ENCODE results near the gene TMEM140.

TMEM140 gene

DNA sequence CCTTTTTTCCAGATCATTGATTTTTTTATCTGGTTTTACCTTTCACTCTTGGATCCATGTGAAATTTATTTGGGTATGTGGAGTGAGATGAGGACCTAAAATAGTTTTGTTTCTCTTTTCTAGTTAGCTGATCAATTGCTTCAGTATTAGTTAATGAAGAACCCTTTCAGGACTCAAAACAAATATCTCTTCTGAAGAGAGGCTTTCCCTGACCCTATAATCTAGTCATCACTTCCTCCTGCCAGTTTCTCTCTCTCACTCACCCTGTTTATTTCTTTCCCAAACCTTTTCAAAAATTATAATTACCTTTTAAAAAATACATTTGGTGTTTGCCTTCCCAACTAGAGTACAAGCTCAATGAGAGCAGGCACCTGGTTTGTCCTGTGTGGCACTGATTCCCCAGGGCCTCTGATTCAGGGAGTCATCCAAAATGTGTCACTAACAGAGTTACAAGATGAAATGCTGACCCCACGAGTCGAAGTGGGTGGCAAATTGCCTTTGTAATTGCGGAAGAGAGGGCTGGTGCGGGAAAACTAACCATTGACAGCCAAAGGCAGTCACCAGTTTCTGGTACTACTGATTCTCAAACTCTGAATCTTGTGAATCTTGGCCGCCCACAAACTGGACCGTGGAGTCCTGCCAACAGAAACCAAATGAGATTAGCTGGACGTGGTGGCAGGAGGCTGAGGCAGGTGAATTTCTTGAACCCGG lies 2.4 kb downstream of the TMEM140 start:
- H3K27ac ChIP-seq, result no peak overlapping the region
- TF ChIP-seq, protein P1, sequence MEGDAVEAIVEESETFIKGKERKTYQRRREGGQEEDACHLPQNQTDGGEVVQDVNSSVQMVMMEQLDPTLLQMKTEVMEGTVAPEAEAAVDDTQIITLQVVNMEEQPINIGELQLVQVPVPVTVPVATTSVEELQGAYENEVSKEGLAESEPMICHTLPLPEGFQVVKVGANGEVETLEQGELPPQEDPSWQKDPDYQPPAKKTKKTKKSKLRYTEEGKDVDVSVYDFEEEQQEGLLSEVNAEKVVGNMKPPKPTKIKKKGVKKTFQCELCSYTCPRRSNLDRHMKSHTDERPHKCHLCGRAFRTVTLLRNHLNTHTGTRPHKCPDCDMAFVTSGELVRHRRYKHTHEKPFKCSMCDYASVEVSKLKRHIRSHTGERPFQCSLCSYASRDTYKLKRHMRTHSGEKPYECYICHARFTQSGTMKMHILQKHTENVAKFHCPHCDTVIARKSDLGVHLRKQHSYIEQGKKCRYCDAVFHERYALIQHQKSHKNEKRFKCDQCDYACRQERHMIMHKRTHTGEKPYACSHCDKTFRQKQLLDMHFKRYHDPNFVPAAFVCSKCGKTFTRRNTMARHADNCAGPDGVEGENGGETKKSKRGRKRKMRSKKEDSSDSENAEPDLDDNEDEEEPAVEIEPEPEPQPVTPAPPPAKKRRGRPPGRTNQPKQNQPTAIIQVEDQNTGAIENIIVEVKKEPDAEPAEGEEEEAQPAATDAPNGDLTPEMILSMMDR (conservative IDR thresholded peaks at IDR 0.05), result no peak

DNA sequence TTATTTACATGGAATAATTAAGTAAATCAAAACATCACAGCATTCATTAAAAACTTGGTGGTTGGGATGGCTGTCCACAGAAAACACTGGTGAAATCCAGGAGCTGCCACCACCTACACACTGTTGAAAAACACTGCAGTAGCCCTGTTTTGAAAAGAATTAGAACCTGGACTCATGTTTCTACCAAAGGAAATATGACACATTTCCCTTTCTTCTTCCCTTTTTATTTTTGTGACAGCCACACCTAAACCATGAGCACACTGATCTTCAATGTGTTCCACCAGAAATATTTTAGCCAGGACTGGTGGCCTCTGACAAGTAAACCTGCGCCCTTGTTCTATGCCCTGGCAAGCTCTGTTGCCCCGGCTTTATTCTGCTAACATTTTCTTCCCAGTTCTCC lies 3.3 kb downstream of the TMEM140 start:
- TF ChIP-seq, protein P1 (conservative IDR thresholded peaks at IDR 0.05), result no peak
- H3K27ac ChIP-seq, result no peak overlapping the region

DNA sequence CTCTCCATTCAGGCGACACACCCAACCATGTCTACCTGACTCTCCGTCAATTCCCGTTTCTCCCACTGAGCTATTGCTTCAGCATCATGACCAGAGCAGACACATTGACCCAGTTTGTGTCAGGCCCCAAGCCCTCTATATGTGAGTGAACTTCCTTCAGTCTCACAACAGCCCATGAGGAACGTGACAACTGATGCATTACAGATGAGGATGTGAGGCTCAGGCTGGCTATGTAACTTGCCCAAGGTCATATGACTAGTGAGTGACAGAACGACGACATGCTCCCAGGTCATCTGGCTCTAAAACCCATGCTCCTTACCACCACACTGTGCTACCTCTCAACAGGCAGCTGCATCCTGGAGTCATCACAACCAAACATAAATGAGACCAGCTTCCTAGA lies 3.7 kb downstream of the TMEM140 start:
- H3K27ac ChIP-seq, result no peak overlapping the region
- TF ChIP-seq, protein P1 (conservative IDR thresholded peaks at IDR 0.05), result no peak

DNA sequence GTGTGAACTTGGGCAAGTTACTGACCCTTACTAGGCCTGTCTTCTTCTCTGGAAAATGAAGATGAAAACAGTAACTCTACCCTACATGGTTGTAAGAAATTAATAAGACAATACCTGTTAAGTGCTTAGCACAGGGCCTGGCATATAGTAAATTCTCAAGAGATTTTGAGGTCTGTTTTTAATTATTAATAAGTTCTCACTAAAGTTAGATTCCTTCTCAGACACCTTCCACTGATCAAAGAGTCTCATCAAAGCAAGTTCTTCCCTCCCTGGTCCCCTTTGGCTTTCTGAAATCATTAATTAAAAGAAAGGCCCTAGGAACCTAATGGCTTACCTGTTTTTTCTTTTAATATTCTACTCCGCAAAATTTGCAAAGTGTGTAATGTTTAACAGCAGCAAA lies 4.6 kb downstream of the TMEM140 start:
- H3K27ac ChIP-seq, result no peak overlapping the region

DNA sequence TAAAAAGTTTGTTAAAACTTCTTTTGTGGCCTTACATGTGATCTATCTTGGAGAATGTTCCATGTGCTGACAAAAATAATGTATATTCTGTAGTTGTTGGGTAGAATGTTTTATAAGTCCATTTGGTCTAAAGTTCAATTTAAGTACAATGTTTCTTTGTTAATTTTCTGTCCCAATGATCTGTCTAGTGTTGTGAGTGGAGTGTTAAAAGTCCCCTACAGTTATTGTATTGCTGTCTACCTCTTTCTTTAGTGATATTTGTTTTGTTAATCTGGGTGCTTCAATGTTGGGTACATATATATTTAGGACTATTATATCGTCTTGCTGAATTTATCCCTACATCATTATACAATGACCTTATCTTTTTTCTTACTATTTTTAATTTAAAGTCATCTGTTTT lies 6.9 kb downstream of the TMEM140 start:
- no peak overlapping the region for H3K27ac ChIP-seq
- TF ChIP-seq, protein P1 (conservative IDR thresholded peaks at IDR 0.05), result no peak

More for the DNA sequence above, 4.6 kb downstream of the TMEM140 start:
- TF ChIP-seq, protein P1 (conservative IDR thresholded peaks at IDR 0.05), result no peak

DNA sequence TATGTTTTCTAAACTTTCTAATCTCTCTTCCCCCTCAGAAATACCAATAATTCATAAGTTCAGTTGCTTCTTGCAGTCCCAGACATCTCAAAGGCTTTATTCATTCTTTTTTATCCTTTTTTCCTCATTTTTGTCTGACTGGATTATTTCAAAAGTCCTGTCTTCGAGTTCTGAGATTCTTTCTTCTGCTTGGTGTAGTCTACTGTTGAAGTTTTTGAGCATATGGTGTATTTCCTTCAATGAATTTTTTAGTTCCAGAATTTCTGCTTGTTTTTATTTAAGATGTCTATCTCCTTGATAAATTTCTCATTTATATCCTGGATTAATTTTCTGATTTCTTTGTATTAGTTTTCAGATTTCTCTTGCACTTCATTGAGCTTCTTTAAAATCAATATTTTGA lies 8.4 kb downstream of the TMEM140 start:
- TF ChIP-seq, protein P1 (conservative IDR thresholded peaks at IDR 0.05), result no peak
- no peak overlapping the region for H3K27ac ChIP-seq

DNA sequence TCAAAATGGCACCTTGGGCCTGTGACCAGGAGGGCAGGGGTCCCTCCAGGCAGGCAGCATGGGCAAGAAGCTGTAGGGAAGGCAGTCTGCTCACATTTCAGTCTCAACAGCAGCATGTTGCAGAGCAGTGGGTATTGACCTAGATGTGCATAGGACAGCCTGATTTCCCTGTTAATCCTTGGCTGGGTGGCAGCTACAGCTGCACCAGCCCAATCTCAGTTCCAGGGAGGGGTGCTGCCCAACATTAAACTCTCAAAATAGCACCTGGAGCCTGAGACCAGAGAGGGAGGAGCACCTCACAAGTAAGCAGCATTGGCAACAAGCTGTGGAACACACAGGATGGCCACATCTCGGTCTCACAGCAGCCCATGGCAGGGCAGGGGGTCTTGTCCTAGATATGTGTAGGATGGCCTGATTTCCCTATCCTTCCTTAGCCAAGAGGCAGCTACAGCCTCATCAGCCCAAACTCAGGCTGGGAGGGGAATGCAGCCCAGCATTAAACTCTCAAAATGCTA lies 10.3 kb downstream of the TMEM140 start:
- H3K27ac ChIP-seq, result no peak overlapping the region
- TF ChIP-seq, protein P1 (conservative IDR thresholded peaks at IDR 0.05), result no peak
